Brain microvascular endothelial cell (primary cell): ENCODE measurements around the gene COL27A1.
A peak's percentile ranks its signal among the peaks of the same experiment; 100 is the strongest.

Experiments used
- DNase-seq: peaks from one replicate; pipeline ENCODE4 v3.0.0-alpha.2; 2020
- H3K27ac ChIP-seq: fragments of 250-450 bp; sonication (Bioruptor Pico); 2 replicates; pipeline ENCODE4 v1.5.1; 2020; ENCODE audit warnings: mild to moderate bottlenecking, moderate library complexity
- H3K27me3 ChIP-seq: fragments of 250-450 bp; sonication (Bioruptor Pico); replicated peaks from 2 replicates; pipeline ENCODE4 v1.5.1; 2020; ENCODE audit warnings: mild to moderate bottlenecking
- H3K36me3 ChIP-seq: fragments of 250-450 bp; sonication (Bioruptor Pico); replicated peaks from 2 replicates; pipeline ENCODE4 v1.5.1; 2020; ENCODE audit warnings: mild to moderate bottlenecking
- H3K4me3 ChIP-seq: 2 replicates; pipeline ENCODE4 v1.5.1; 2011; ENCODE audit warnings: low read depth, mild to moderate bottlenecking, control low read depth, low read length, moderate library complexity
- CTCF ChIP-seq: IDR thresholded peaks from 2 replicates; pipeline ENCODE4 v1.5.1; 2011; ENCODE audit warnings: low read depth, mild to moderate bottlenecking, moderate library complexity, low read length, control low read depth, inconsistent platforms; ENCODE audit errors: missing control alignments
- in situ Hi-C: cut with HindIII; loops from 2 replicates; pipeline ENCODE4 v1.10.0; 2017; ENCODE audit warnings: low sequenced_read_pairs, low pct_ligation_motif_present

The COL27A1 gene

GRCh38 chr9:114289106-114289505 lies 133.8 kb downstream of the COL27A1 start:
- DNase-seq: no peak
- H3K4me3 ChIP-seq: no peak overlapping the region
- H3K36me3 ChIP-seq: no peaks in the 10 kb centered on the region
- TF ChIP-seq CTCF: no peak
- H3K27ac ChIP-seq: no peak overlapping the region
- H3K27me3 ChIP-seq: no peaks in the 10 kb centered on the region
- in situ Hi-C loops: no loop called here

GRCh38 chr9:114289571-114290481 lies 134.5 kb downstream of the COL27A1 start:
- Histone ChIP-seq H3K27me3 (no peaks in the 10 kb centered on the region), H3K27ac (no peak overlapping the region), H3K4me3 (no peak overlapping the region), H3K36me3 (no peaks in the 10 kb centered on the region)
- no peak for TF ChIP-seq CTCF
- in situ Hi-C loops: no loop called here
- DNase-seq: no peak

- Histone ChIP-seq H3K27ac (no peak overlapping the region), H3K36me3 (no peaks in the 10 kb centered on the region), H3K4me3 (no peak overlapping the region), H3K27me3 (no peaks in the 10 kb centered on the region)
- in situ Hi-C loops: no loop called here
- TF ChIP-seq CTCF: no peak
- DNase-seq: no peak
Observed at GRCh38 chr9:114290561-114290986, 135.2 kb downstream of the COL27A1 start.

GRCh38 chr9:114291064-114291474 lies 135.7 kb downstream of the COL27A1 start:
- DNase-seq: peak; percentile 63
- in situ Hi-C loops: no loop called here
- Histone ChIP-seq H3K27me3 (no peaks in the 10 kb centered on the region), H3K4me3 (no peak overlapping the region), H3K27ac (no peak overlapping the region), H3K36me3 (no peaks in the 10 kb centered on the region)
- peak; percentile 85 for TF ChIP-seq CTCF

GRCh38 chr9:114291886-114292590 lies 136.7 kb downstream of the COL27A1 start:
- Histone ChIP-seq H3K36me3 (no peaks in the 10 kb centered on the region), H3K27ac (no peak overlapping the region), H3K4me3 (no peak overlapping the region), H3K27me3 (no peaks in the 10 kb centered on the region)
- in situ Hi-C loops: no loop called here
- DNase-seq: no peak
- no peak for TF ChIP-seq CTCF
